Smooth muscle cell (in vitro differentiated cells): ENCODE data around the gene MEG3. TPM values are rescaled to one million over a fixed set of nuclear protein-coding genes. Genes with fewer than 3 reads are reported as not detected.

ENCODE experiments used
- DNase-seq: peaks from one replicate; lab custom pipeline; 2025; ENCODE audit not compliant: unreplicated experiment; lab: John Stamatoyannopoulos, UW
- H2AFZ ChIP-seq: fragments of 200-600 bp; sonication (generic); 2 replicates; pipeline ENCODE4 v1.6.0; 2016; ENCODE audit warnings: antibody characterized with exemption, low read depth, mild to moderate bottlenecking
- H3F3A ChIP-seq: fragments of 200-600 bp; sonication (generic); 2 replicates; pipeline ENCODE4 v1.6.0; 2017; ENCODE audit warnings: antibody characterized with exemption, low read depth
- H3K27ac ChIP-seq: fragments of 200-600 bp; sonication (generic); 2 replicates; pipeline ENCODE4 v1.5.1; 2016; ENCODE audit warnings: low read depth, mild to moderate bottlenecking
- H3K27me3 ChIP-seq: fragments of 200-600 bp; sonication (generic); 2 replicates; pipeline ENCODE4 v1.6.1; 2016; ENCODE audit warnings: low read depth, mild to moderate bottlenecking
- H3K36me3 ChIP-seq: fragments of 200-600 bp; sonication (generic); 2 replicates; pipeline ENCODE4 v1.5.1; 2016; ENCODE audit warnings: low read depth
- H3K4me1 ChIP-seq: fragments of 200-600 bp; sonication (generic); 2 replicates; pipeline ENCODE4 v1.5.1; 2016; ENCODE audit warnings: low read depth
- H3K4me2 ChIP-seq: fragments of 200-600 bp; sonication (generic); 2 replicates; pipeline ENCODE4 v1.6.0; 2016; ENCODE audit warnings: mild to moderate bottlenecking
- H3K4me3 ChIP-seq: fragments of 200-600 bp; sonication (generic); 2 replicates; pipeline ENCODE4 v1.5.1; 2016; ENCODE audit warnings: mild to moderate bottlenecking
- H3K79me2 ChIP-seq: fragments of 200-600 bp; sonication (generic); 2 replicates; pipeline ENCODE4 v1.6.0; 2016; ENCODE audit warnings: low read depth, mild to moderate bottlenecking
- H3K9ac ChIP-seq: fragments of 200-600 bp; sonication (generic); 2 replicates; pipeline ENCODE4 v1.6.0; 2016; ENCODE audit warnings: low read depth
- H3K9me3 ChIP-seq: fragments of 200-600 bp; sonication (generic); replicated peaks from 2 replicates; pipeline ENCODE4 v1.5.1; 2016; ENCODE audit warnings: low read depth
- H4K20me1 ChIP-seq: fragments of 200-600 bp; sonication (generic); 2 replicates; pipeline ENCODE4 v1.6.0; 2016; ENCODE audit warnings: low read depth
- WGBS: methylation state at CpG from one replicate; pipeline ENCODE4 v1.1.7; 2016; ENCODE audit warnings: low lambda C conversion rate; 5-methylcytosine and 5-hydroxymethylcytosine counted together
- polyA plus RNA-seq: library from polyadenylated mRNA; unstranded; fragments of >200 nt; fragmentation: Nextera tagmentation; extraction: Ambion mirVana; gene quantifications from 2 replicates; pipeline ENCODE4 v1.2.1, GENCODE V29; 2016
- total RNA-seq: library from RNA; depleted of rRNA; stranded (reverse); fragments of >200 nt; gene quantifications from 2 replicates; pipeline ENCODE4 v1.2.3, GENCODE V29; 2014
- TF ChIP-seq, protein P1 (sequence below): fragments of 200-600 bp; sonication (generic); IDR thresholded peaks from 2 replicates; pipeline ENCODE4 v1.5.1; 2017; ENCODE audit warnings: borderline replicate concordance, mild to moderate bottlenecking, antibody characterized with exemption; ENCODE audit not compliant: insufficient read depth, poor library complexity, severe bottlenecking

MEG3 gene
- total and polyA plus RNA-seq, 2 experiments from 2014 or later = not detected

DNA sequence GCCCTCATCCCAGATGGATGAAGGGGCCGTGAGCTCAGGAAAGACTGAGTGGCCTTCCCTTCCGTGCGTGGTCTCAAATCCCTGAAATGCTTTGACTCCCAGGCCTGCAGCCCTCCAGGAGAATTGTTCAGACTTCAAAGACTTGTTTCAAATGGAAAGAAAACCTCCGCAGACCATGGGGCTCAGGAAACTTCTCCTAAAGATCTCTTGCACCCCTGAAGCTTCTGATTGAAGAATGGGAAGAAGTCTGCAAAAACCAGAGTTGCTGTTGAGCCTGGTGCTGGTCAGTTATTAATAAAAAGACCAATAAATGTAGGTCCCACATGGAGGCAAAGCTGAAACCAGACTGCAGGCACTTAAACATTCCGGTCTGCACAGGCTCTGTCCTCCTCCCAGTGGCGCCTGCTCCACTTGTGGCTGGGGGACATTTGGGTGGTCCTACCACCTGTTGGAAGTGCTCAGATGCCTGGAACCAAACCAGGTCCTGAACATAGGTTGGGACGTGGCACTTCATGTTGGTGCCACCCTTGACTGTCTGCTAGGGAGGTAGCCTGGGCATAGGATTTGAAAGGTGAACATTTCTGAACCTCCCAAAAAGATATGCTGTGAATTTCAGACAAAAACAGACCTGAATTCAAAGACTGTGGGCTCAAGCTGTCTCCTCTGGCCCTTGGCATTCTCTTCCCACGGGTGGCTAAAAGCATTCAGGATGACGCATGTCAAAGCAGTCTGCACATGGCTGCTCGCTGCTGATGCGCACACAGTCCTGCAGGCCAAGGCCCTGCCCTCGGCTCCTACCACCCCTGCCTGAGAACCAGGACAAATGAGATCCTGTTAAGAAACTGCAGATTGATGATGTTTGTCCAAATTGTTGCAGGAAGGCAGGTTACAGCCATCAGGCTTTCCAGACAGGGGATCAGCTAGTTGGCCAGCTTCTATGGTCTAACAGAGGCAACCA lies 36.2 kb upstream of the MEG3 start:
- no peaks in the 10 kb centered on the region for H4K20me1 ChIP-seq
- peaks cover 23% of the 10 kb centered on the region for H3K4me1 ChIP-seq
- H2AFZ ChIP-seq = no peak overlapping the region
- no peaks in the 10 kb centered on the region for H3K36me3 ChIP-seq
- peak overlapping the region; percentile 67 for H3K4me2 ChIP-seq
- no peaks in the 10 kb centered on the region for H3K27me3 ChIP-seq
- H3K9me3 ChIP-seq = no peaks in the 10 kb centered on the region
- peaks cover 11% of the 10 kb centered on the region for H3F3A ChIP-seq
- 52% methylated on average over 12 of the region's 12 CpGs for WGBS
- DNase-seq = no peak
- TF ChIP-seq, protein P1, sequence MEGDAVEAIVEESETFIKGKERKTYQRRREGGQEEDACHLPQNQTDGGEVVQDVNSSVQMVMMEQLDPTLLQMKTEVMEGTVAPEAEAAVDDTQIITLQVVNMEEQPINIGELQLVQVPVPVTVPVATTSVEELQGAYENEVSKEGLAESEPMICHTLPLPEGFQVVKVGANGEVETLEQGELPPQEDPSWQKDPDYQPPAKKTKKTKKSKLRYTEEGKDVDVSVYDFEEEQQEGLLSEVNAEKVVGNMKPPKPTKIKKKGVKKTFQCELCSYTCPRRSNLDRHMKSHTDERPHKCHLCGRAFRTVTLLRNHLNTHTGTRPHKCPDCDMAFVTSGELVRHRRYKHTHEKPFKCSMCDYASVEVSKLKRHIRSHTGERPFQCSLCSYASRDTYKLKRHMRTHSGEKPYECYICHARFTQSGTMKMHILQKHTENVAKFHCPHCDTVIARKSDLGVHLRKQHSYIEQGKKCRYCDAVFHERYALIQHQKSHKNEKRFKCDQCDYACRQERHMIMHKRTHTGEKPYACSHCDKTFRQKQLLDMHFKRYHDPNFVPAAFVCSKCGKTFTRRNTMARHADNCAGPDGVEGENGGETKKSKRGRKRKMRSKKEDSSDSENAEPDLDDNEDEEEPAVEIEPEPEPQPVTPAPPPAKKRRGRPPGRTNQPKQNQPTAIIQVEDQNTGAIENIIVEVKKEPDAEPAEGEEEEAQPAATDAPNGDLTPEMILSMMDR = no peak
- H3K79me2 ChIP-seq = no peaks in the 10 kb centered on the region
- H3K27ac ChIP-seq = peak overlapping the region; percentile 95
- no peak overlapping the region for H3K4me3 ChIP-seq
- H3K9ac ChIP-seq = peak overlapping the region; percentile 65

DNA sequence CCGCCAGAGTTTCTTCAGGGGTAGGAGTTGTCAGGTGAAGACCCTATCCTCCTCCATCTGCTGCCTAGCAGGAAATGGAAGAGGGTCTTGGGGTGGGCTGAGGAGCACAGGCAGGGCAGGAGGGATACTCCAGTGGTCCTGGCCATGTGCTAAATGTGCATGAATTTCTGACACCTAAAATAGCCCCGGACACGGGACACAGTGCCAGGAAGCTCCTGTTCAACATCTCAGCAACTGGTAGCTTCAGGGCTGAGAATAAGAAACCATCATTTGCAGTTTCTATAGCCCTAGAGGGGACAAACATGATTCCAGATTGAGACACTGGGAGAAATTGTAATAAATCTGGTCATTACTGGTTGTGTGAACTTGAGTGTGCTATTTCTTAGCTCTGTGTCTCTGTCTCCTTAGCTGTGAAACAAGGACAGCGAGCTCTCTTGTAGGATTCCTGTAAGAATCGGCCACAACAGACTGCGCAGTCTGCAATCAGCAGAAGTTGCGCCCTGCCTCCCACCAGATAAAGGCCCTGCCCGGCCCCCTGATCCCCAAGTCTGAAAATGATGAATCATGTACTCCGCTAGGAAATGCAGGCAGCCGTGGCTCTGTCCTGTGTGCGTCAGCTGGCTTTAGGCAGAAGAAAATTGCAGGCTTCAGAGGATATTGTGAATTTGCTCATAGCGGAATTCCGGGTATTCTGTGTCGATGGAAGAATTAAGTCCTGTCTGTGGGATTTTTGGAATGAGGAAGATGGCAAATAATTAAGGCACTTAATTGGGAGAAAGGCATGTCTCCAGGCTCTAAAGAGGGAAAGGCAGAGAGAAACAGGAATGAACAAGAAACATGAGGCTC lies 35.2 kb upstream of the MEG3 start:
- peaks cover 28% of the 10 kb centered on the region for H3K4me1 ChIP-seq
- no peaks in the 10 kb centered on the region for H3K79me2 ChIP-seq
- TF ChIP-seq, protein P1 = no peak
- peak overlapping the region; percentile 67 for H3K4me2 ChIP-seq
- WGBS = 18% methylated on average over 14 of the region's 14 CpGs
- peak overlapping the region; percentile 95 for H3K27ac ChIP-seq
- no peaks in the 10 kb centered on the region for H3K9me3 ChIP-seq
- H3K27me3 ChIP-seq = no peaks in the 10 kb centered on the region
- no peak overlapping the region for H3K4me3 ChIP-seq
- peaks cover 11% of the 10 kb centered on the region for H3F3A ChIP-seq
- H3K36me3 ChIP-seq = no peaks in the 10 kb centered on the region
- peak; percentile 47 for DNase-seq
- no peaks in the 10 kb centered on the region for H4K20me1 ChIP-seq
- no peak overlapping the region for H2AFZ ChIP-seq
- peak overlapping the region; percentile 65 for H3K9ac ChIP-seq

DNA sequence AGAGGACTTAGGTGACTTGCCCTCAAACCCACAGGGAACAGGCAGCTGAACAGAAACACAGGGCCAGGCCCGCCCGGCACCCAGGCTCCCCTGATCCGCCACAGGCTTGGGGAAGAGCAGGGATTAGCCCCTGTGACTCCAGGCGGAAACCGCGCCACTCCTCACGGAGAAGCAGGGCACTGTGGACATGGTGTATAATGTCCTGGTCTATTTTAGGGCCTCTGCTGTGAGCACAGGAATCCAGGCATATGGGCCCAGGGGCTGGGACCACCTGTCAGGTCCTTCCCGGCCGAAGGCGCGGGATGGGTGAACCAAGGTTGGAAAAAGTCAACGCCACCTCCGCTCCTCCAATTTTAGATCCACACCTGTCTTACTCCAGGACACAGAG lies 34.6 kb upstream of the MEG3 start:
- Histone ChIP-seq H3K36me3 (no peaks in the 10 kb centered on the region), H3K4me1 (peaks cover 24% of the 10 kb centered on the region), H4K20me1 (no peaks in the 10 kb centered on the region), H3K27ac (peak overlapping the region; percentile 95), H3K4me2 (peak overlapping the region; percentile 16), H3K79me2 (no peaks in the 10 kb centered on the region), H2AFZ (no peak overlapping the region), H3K9me3 (no peaks in the 10 kb centered on the region), H3K9ac (peak overlapping the region; percentile 56), H3F3A (peaks cover 11% of the 10 kb centered on the region), H3K27me3 (no peaks in the 10 kb centered on the region), H3K4me3 (no peak overlapping the region)
- DNase-seq = no peak
- WGBS = 53% methylated on average over 13 of the region's 13 CpGs
- TF ChIP-seq, protein P1 = no peak
